OCI-LY3 (cell line): ENCODE results near the gene UBE3B.

Source experiments
- H2AFZ ChIP-seq: fragments of 200-600, 300-600 bp; shearing (Covaris generic); 2 replicates; pipeline ENCODE4 v1.6.0; 2014; ENCODE audit warnings: antibody characterized with exemption, low read depth, low read length
- H3K27ac ChIP-seq: fragments of 200-600, 300-600 bp; sonication (generic); 2 replicates; pipeline ENCODE4 v1.5.1; 2014; ENCODE audit warnings: mild to moderate bottlenecking, low read length, moderate library complexity, mixed read lengths
- H3K27me3 ChIP-seq: fragments of 200-600, 300-600 bp; sonication (generic); 2 replicates; pipeline ENCODE4 v1.6.1; 2014; ENCODE audit warnings: low read depth, low read length, mixed read lengths
- H3K36me3 ChIP-seq: fragments of 200-600, 300-600 bp; sonication (generic); replicated peaks from 2 replicates; pipeline ENCODE3; 2014; ENCODE audit warnings: low read depth, low read length, mixed read lengths
- H3K4me1 ChIP-seq: fragments of 300-600, 200-600 bp; sonication (generic); 2 replicates; pipeline ENCODE4 v1.6.1; 2014; ENCODE audit warnings: low read length, mixed read lengths
- H3K4me2 ChIP-seq: fragments of 200-600, 300-600 bp; sonication (generic); 2 replicates; pipeline ENCODE4 v1.6.1; 2014; ENCODE audit warnings: low read length, mixed read lengths
- H3K4me3 ChIP-seq: fragments of 300-600, 200-600 bp; sonication (generic); 2 replicates; pipeline ENCODE4 v1.5.1; 2014; ENCODE audit warnings: antibody characterized with exemption, mild to moderate bottlenecking, low read length, moderate library complexity
- H3K79me2 ChIP-seq: fragments of 300-600, 200-600 bp; shearing (Covaris generic); 2 replicates; pipeline ENCODE4 v1.6.1; 2014; ENCODE audit warnings: mild to moderate bottlenecking, low read length, mixed read lengths
- H3K9ac ChIP-seq: fragments of 300-600, 200-600 bp; shearing (Covaris generic); 2 replicates; pipeline ENCODE4 v1.6.0; 2014; ENCODE audit warnings: mild to moderate bottlenecking, low read length, moderate library complexity
- H3K9me3 ChIP-seq: fragments of 200-600, 300-600 bp; shearing (Covaris generic); 2 replicates; pipeline ENCODE4 v1.6.1; 2014; ENCODE audit warnings: low read length, mixed read lengths; ENCODE audit not compliant: insufficient read depth
- H4K20me1 ChIP-seq: fragments of 200-600, 300-600 bp; sonication (generic); 2 replicates; pipeline ENCODE4 v1.6.1; 2016; ENCODE audit warnings: low read length, mixed read lengths; ENCODE audit not compliant: insufficient read depth
- CTCF ChIP-seq: fragments of 200-600, 300-600 bp; sonication (generic); IDR thresholded peaks from 2 replicates; pipeline ENCODE4 v1.5.1; 2014; ENCODE audit warnings: antibody characterized with exemption, low read length, low read depth
- EZH2phosphoT487 ChIP-seq: fragments of 200-600 bp; shearing (Covaris generic); IDR thresholded peaks from 2 replicates; pipeline ENCODE4 v1.6.1; 2018; ENCODE audit warnings: antibody characterized with exemption, mixed run types, low read depth

Gene UBE3B

GRCh38 chr12:109547286-109547685 lies 69.9 kb downstream of the UBE3B start:
- Histone ChIP-seq H3K4me3 (no peak overlapping the region), H3K36me3 (no peaks in the 10 kb centered on the region), H4K20me1 (no peaks in the 10 kb centered on the region), H3K9me3 (no peaks in the 10 kb centered on the region), H3K27me3 (peaks cover 11% of the 10 kb centered on the region), H3K4me2 (no peak overlapping the region), H3K79me2 (no peaks in the 10 kb centered on the region), H3K4me1 (no peaks in the 10 kb centered on the region), H3K9ac (no peak overlapping the region), H3K27ac (no peak overlapping the region), H2AFZ (no peak overlapping the region)
- TF ChIP-seq EZH2phosphoT487 (no peak), CTCF (no peak)

- H3K27me3 ChIP-seq: peaks cover 11% of the 10 kb centered on the region
- H3K4me2 ChIP-seq: no peak overlapping the region
These were observed 70.8 kb downstream of the UBE3B start for GRCh38 chr12:109548258-109548657.

GRCh38 chr12:109549613-109550270 lies 72.3 kb downstream of the UBE3B start:
- Histone ChIP-seq H4K20me1 (no peaks in the 10 kb centered on the region), H3K9ac (no peak overlapping the region), H3K27me3 (peaks cover 11% of the 10 kb centered on the region), H3K4me3 (no peak overlapping the region), H3K4me1 (no peaks in the 10 kb centered on the region), H2AFZ (no peak overlapping the region), H3K79me2 (no peaks in the 10 kb centered on the region), H3K27ac (no peak overlapping the region), H3K36me3 (no peaks in the 10 kb centered on the region), H3K4me2 (no peak overlapping the region), H3K9me3 (no peaks in the 10 kb centered on the region)
- TF ChIP-seq CTCF (no peak), EZH2phosphoT487 (no peak)

More at GRCh38 chr12:109548258-109548657, 70.8 kb downstream of the UBE3B start:
- Histone ChIP-seq H4K20me1 (no peaks in the 10 kb centered on the region), H2AFZ (no peak overlapping the region), H3K36me3 (no peaks in the 10 kb centered on the region), H3K9me3 (no peaks in the 10 kb centered on the region), H3K27ac (no peak overlapping the region), H3K4me3 (no peak overlapping the region), H3K79me2 (no peaks in the 10 kb centered on the region), H3K9ac (no peak overlapping the region), H3K4me1 (no peaks in the 10 kb centered on the region)
- TF ChIP-seq CTCF: no peak
- no peak for TF ChIP-seq EZH2phosphoT487

- Histone ChIP-seq H2AFZ (no peak overlapping the region), H3K36me3 (no peaks in the 10 kb centered on the region), H3K4me2 (no peak overlapping the region), H3K9me3 (no peaks in the 10 kb centered on the region), H3K4me1 (no peaks in the 10 kb centered on the region), H3K27ac (no peak overlapping the region), H3K79me2 (no peaks in the 10 kb centered on the region), H3K4me3 (no peak overlapping the region), H4K20me1 (no peaks in the 10 kb centered on the region), H3K9ac (no peak overlapping the region), H3K27me3 (peaks cover 11% of the 10 kb centered on the region)
- TF ChIP-seq CTCF (no peak), EZH2phosphoT487 (no peak)
These were observed 72.8 kb downstream of the UBE3B start for GRCh38 chr12:109550281-109550680.
